ENCODE measurements around the gene GNG4.

The GNG4 gene

GRCh38 chr1:235502601-235503402 is 146.8 kb downstream of the GNG4 start:
- peak overlapping the region; percentile 85 for H3K4me3 ChIP-seq (ENCODE audit: low read depth, low read length)
- peak; percentile 47 for DNase-seq (ENCODE audit: low read depth)
- TF ChIP-seq CTCF (conservative IDR thresholded peaks at IDR 0.05; ENCODE audit: low read depth, low read length), result no peak

- no peak overlapping the region for H3K4me3 ChIP-seq (ENCODE audit: low read depth, low read length)
- no peak for TF ChIP-seq CTCF (conservative IDR thresholded peaks at IDR 0.05; ENCODE audit: low read depth, low read length)
- DNase-seq (ENCODE audit: low read depth), result peak; percentile 35
These were observed 148.5 kb downstream of the GNG4 start for GRCh38 chr1:235500971-235501540.

Data from choroid plexus epithelial cell (primary cell).